ENCODE measurements around the gene RNF167. TPM values are rescaled to one million over a fixed set of nuclear protein-coding genes. Genes with fewer than 3 reads are reported as not detected.
"Not testable (repeated sequence)": the region's sequence is repeated elsewhere in the genome, so short reads cannot be mapped to it uniquely, and the experiment has no call there.

Gene RNF167
- total and polyA plus RNA-seq, 2 experiments from 2014 or later = 19.8 to 36.6 TPM

- in situ Hi-C loops (cut with MboI) = loop anchor here (10.0 kb wide), 1 partner anchor 135 kb away; no protein-coding TSS in a partner anchor
- WGBS, 2 experiments (ENCODE audit: low coverage in 1 of 2, low lambda C conversion rate in 2 of 2, missing lambda C conversion rate in 2 of 2) = 49 to 50% methylated on average over 8 of the region's 8 CpGs
- DNase-seq = no peak
Measured at GRCh38 chr17:4919511-4920047, 20.5 kb upstream of the RNF167 start.

GRCh38 chr17:4920351-4921048, 19.6 kb upstream of the RNF167 start:
- WGBS, 2 experiments (ENCODE audit: low coverage in 1 of 2, low lambda C conversion rate in 2 of 2, missing lambda C conversion rate in 2 of 2) = 80 to 85% methylated on average over 10 of the region's 10 CpGs
- Histone ChIP-seq H3K4me2 (ENCODE audit: unreplicated experiment) (peak overlapping the region; percentile 5), H3K4me3 (no peak overlapping the region), H4K20me1 (ENCODE audit: insufficient read depth) (no peaks in the 10 kb centered on the region), H3K9me2 (ENCODE audit: insufficient read depth) (no peaks in the 10 kb centered on the region), H3K36me3 (ENCODE audit: low read depth) (no peaks in the 10 kb centered on the region), H3K27me3 (replicated peaks; ENCODE audit: insufficient read depth) (no peaks in the 10 kb centered on the region), H3K9me3 (ENCODE audit: low read depth) (no peaks in the 10 kb centered on the region), H3K9ac (no peak overlapping the region), H3K4me1 (ENCODE audit: insufficient read depth) (peaks cover 14% of the 10 kb centered on the region), H3K79me2 (ENCODE audit: insufficient read depth) (no peaks in the 10 kb centered on the region), H3F3A (ENCODE audit: insufficient read depth) (0 out of 2 replicates have a peak, but pooled peaks cover 7% of the 10 kb centered on the region), H3K27ac (peak overlapping the region; percentile 23; the same call in 1 of the 2 replicates), H2AFZ (no peak overlapping the region)
- in situ Hi-C loops (cut with MboI) = no loop called here
- TF ChIP-seq EZH2 (IDR thresholded peaks at IDR 0.05; ENCODE audit: insufficient read depth, poor library complexity, severe bottlenecking) (no peak), EZH2phosphoT487 (IDR thresholded peaks at IDR 0.05; ENCODE audit: insufficient read depth, low read depth) (no peak)
- peak; percentile 65 for DNase-seq

More at GRCh38 chr17:4919511-4920047, 20.5 kb upstream of the RNF167 start:
- no peaks in the 10 kb centered on the region for H3K9me3 ChIP-seq (ENCODE audit: low read depth)
- H2AFZ ChIP-seq = 0 out of 2 replicates have a peak overlapping the region, but pooled peaks have one; percentile 9
- peak overlapping the region; percentile 5 for H3K4me2 ChIP-seq (ENCODE audit: unreplicated experiment)
- H3F3A ChIP-seq (ENCODE audit: insufficient read depth) = 0 out of 2 replicates have a peak, but pooled peaks cover 7% of the 10 kb centered on the region
- TF ChIP-seq EZH2 (IDR thresholded peaks at IDR 0.05; ENCODE audit: insufficient read depth, poor library complexity, severe bottlenecking) = no peak
- TF ChIP-seq EZH2phosphoT487 (IDR thresholded peaks at IDR 0.05; ENCODE audit: insufficient read depth, low read depth) = no peak
- H3K4me3 ChIP-seq = no peak overlapping the region
- H4K20me1 ChIP-seq (ENCODE audit: insufficient read depth) = no peaks in the 10 kb centered on the region
- H3K9ac ChIP-seq = no peak overlapping the region
- H3K36me3 ChIP-seq (ENCODE audit: low read depth) = no peaks in the 10 kb centered on the region
- H3K27me3 ChIP-seq (replicated peaks; ENCODE audit: insufficient read depth) = no peaks in the 10 kb centered on the region
- H3K4me1 ChIP-seq (ENCODE audit: insufficient read depth) = peaks cover 14% of the 10 kb centered on the region
- no peaks in the 10 kb centered on the region for H3K9me2 ChIP-seq (ENCODE audit: insufficient read depth)
- no peaks in the 10 kb centered on the region for H3K79me2 ChIP-seq (ENCODE audit: insufficient read depth)
- H3K27ac ChIP-seq = no peak overlapping the region

GRCh38 chr17:4921320-4921719, 18.7 kb upstream of the RNF167 start:
- no peaks in the 10 kb centered on the region for H3K36me3 ChIP-seq (ENCODE audit: low read depth)
- no peaks in the 10 kb centered on the region for H3K9me3 ChIP-seq (ENCODE audit: low read depth)
- H3K9me2 ChIP-seq (ENCODE audit: insufficient read depth) = no peaks in the 10 kb centered on the region
- no peak for DNase-seq
- TF ChIP-seq EZH2 (IDR thresholded peaks at IDR 0.05; ENCODE audit: insufficient read depth, poor library complexity, severe bottlenecking) = no peak
- TF ChIP-seq EZH2phosphoT487 (IDR thresholded peaks at IDR 0.05; ENCODE audit: insufficient read depth, low read depth) = no peak
- H3K4me1 ChIP-seq (ENCODE audit: insufficient read depth) = peaks cover 14% of the 10 kb centered on the region
- H4K20me1 ChIP-seq (ENCODE audit: insufficient read depth) = no peaks in the 10 kb centered on the region
- no peak overlapping the region for H2AFZ ChIP-seq
- 0 out of 2 replicates have a peak, but pooled peaks cover 7% of the 10 kb centered on the region for H3F3A ChIP-seq (ENCODE audit: insufficient read depth)
- 72 to 81% methylated on average over 4 of the region's 4 CpGs for WGBS, 2 experiments (ENCODE audit: low coverage in 1 of 2, low lambda C conversion rate in 2 of 2, missing lambda C conversion rate in 2 of 2)
- H3K27me3 ChIP-seq (replicated peaks; ENCODE audit: insufficient read depth) = no peaks in the 10 kb centered on the region
- no peak overlapping the region for H3K9ac ChIP-seq
- no peaks in the 10 kb centered on the region for H3K79me2 ChIP-seq (ENCODE audit: insufficient read depth)
- no peak overlapping the region for H3K4me2 ChIP-seq (ENCODE audit: unreplicated experiment)
- no peak overlapping the region for H3K4me3 ChIP-seq
- no peak overlapping the region for H3K27ac ChIP-seq
- in situ Hi-C loops (cut with MboI) = no loop called here

- H4K20me1 ChIP-seq (ENCODE audit: insufficient read depth) = not testable (repeated sequence)
Measured at GRCh38 chr17:4926577-4927335, 13.3 kb upstream of the RNF167 start.

More at GRCh38 chr17:4926577-4927335, 13.3 kb upstream of the RNF167 start:
- H3K27ac ChIP-seq; H3K9me3 ChIP-seq (ENCODE audit: low read depth); H2AFZ ChIP-seq; DNase-seq; H3K9me2 ChIP-seq (ENCODE audit: insufficient read depth); H3K4me1 ChIP-seq (ENCODE audit: insufficient read depth); H3K9ac ChIP-seq; H3K4me3 ChIP-seq; H3K27me3 ChIP-seq (replicated peaks; ENCODE audit: insufficient read depth); H3K36me3 ChIP-seq (ENCODE audit: low read depth); H3F3A ChIP-seq (ENCODE audit: insufficient read depth); H3K4me2 ChIP-seq (ENCODE audit: unreplicated experiment); H3K79me2 ChIP-seq (ENCODE audit: insufficient read depth); in situ Hi-C loops (cut with MboI): not testable (repeated sequence)
- WGBS, 2 experiments (ENCODE audit: low coverage in 1 of 2, low lambda C conversion rate in 2 of 2, missing lambda C conversion rate in 2 of 2) = 88 to 91% methylated on average over 14 to 24 of the region's 24 CpGs
